Colonic mucosa (tissue), 4 donors: Measurements from ENCODE around the gene ARMH3. TPM values are rescaled to one million over a fixed set of nuclear protein-coding genes. Genes with fewer than 3 reads are reported as not detected.

Experiments
- DNase-seq: peaks from one replicate; pipeline ENCODE4 v3.0.0-alpha.2; 2020
- H3K27ac ChIP-seq: fragments of 200-600 bp; one replicate; pipeline ENCODE4 v1.8.0; 2021
- H3K27me3 ChIP-seq: fragments of 200-600 bp; one replicate; pipeline ENCODE4 v1.8.0; 2021
- H3K36me3 ChIP-seq: fragments of 200-600 bp; one replicate; pipeline ENCODE4 v1.8.0; 2021
- H3K4me1 ChIP-seq: fragments of 200-600 bp; one replicate; pipeline ENCODE4 v1.8.0; 2021; ENCODE audit warnings: mild to moderate bottlenecking
- H3K4me3 ChIP-seq: fragments of 200-600 bp; one replicate; pipeline ENCODE4 v1.8.0; 2021
- H3K9ac ChIP-seq, 2 donors: one replicate each; pipeline ENCODE4 v1.7.0; 2013; ENCODE audit warnings: control low read depth in 2 of 2, low read depth in 2 of 2, low read length in 2 of 2
- H3K9me3 ChIP-seq: fragments of 200-600 bp; one replicate; pipeline ENCODE4 v1.8.0; 2021
- CTCF ChIP-seq: fragments of 200-600 bp; IDR thresholded peaks from one replicate; pipeline ENCODE4 v1.8.0; 2022; ENCODE audit warnings: antibody characterized with exemption, mild to moderate bottlenecking
- intact Hi-C: fragments of 100-400 bp; cut with DNase I; formaldehyde crosslinking; loops from one replicate; pipeline ENCODE4 v1.14.1; 2022
- total RNA-seq, 2 donors: library from RNA; stranded (reverse); fragmentation: NEBNext Ultra II Directional in 1 of 2; extraction: Animal tissue kit (Norgen Biotek cat#: 25700) in 1 of 2; gene quantifications; one replicate each; pipeline ENCODE4 v1.2.1, GENCODE V29; 2021
- donor health status: healthy.
- donor health status: DM: no; HTN: no; CAD: no.
- donor health status: DM: no; HTN: no; CAD: no.

ARMH3 gene
- total RNA-seq, 2 donors from 2014 or later: 25.1 to 31.3 TPM

- intact Hi-C loops: no loop called here
- no peak overlapping the region for H3K9ac ChIP-seq
- no peaks in the 10 kb centered on the region for H3K9me3 ChIP-seq
- DNase-seq: no peak
- TF ChIP-seq CTCF: no peak
- peak overlapping the region; percentile 9 for H3K27ac ChIP-seq
- H3K4me1 ChIP-seq: no peaks in the 10 kb centered on the region
- H3K4me3 ChIP-seq: no peak overlapping the region
- no peaks in the 10 kb centered on the region for H3K36me3 ChIP-seq
- H3K27me3 ChIP-seq: no peaks in the 10 kb centered on the region
Measured at GRCh38 chr10:101972761-101973160, 83.2 kb downstream of the ARMH3 start.

- no peaks in the 10 kb centered on the region for H3K36me3 ChIP-seq
- H3K9ac ChIP-seq: no peak overlapping the region
- intact Hi-C loops: no loop called here
- no peak for DNase-seq
- no peak for TF ChIP-seq CTCF
- H3K27ac ChIP-seq: no peak overlapping the region
- H3K9me3 ChIP-seq: no peaks in the 10 kb centered on the region
- no peak overlapping the region for H3K4me3 ChIP-seq
- H3K27me3 ChIP-seq: no peaks in the 10 kb centered on the region
- no peaks in the 10 kb centered on the region for H3K4me1 ChIP-seq
Measured at GRCh38 chr10:101969412-101969922, 86.5 kb downstream of the ARMH3 start.

GRCh38 chr10:101968940-101969321 is 87.0 kb downstream of the ARMH3 start:
- intact Hi-C loops: no loop called here

GRCh38 chr10:101968286-101968939 is 87.6 kb downstream of the ARMH3 start:
- Histone ChIP-seq H3K4me3 (no peak overlapping the region), H3K27me3 (no peaks in the 10 kb centered on the region), H3K4me1 (no peaks in the 10 kb centered on the region), H3K36me3 (no peaks in the 10 kb centered on the region), H3K9ac (no peak overlapping the region), H3K9me3 (no peaks in the 10 kb centered on the region), H3K27ac (no peak overlapping the region)
- TF ChIP-seq CTCF: no peak
- intact Hi-C loops: no loop called here
- DNase-seq: no peak

More at GRCh38 chr10:101968940-101969321, 87.0 kb downstream of the ARMH3 start:
- no peak for DNase-seq
- no peak overlapping the region for H3K27ac ChIP-seq
- H3K4me1 ChIP-seq: no peaks in the 10 kb centered on the region
- H3K9me3 ChIP-seq: no peaks in the 10 kb centered on the region
- TF ChIP-seq CTCF: no peak
- H3K27me3 ChIP-seq: no peaks in the 10 kb centered on the region
- no peaks in the 10 kb centered on the region for H3K36me3 ChIP-seq
- no peak overlapping the region for H3K4me3 ChIP-seq
- H3K9ac ChIP-seq: no peak overlapping the region

- no peak overlapping the region for H3K4me3 ChIP-seq
- intact Hi-C loops: no loop called here
- no peak overlapping the region for H3K27ac ChIP-seq
- no peaks in the 10 kb centered on the region for H3K4me1 ChIP-seq
- TF ChIP-seq CTCF: no peak
- no peaks in the 10 kb centered on the region for H3K9me3 ChIP-seq
- DNase-seq: no peak
- no peak overlapping the region for H3K9ac ChIP-seq
- H3K27me3 ChIP-seq: no peaks in the 10 kb centered on the region
- no peaks in the 10 kb centered on the region for H3K36me3 ChIP-seq
Measured at GRCh38 chr10:101967713-101968112, 88.3 kb downstream of the ARMH3 start.
